IPS-NIHi7 (cell line): ENCODE results near the gene PPFIBP1.
"Not testable (repeated sequence)": the region's sequence is repeated elsewhere in the genome, so short reads cannot be mapped to it uniquely, and the experiment has no call there.

ENCODE experiments used
- DNase-seq: peaks from one replicate; pipeline ENCODE4 v3.0.0; 2012; ENCODE audit warnings: mixed read lengths; ENCODE audit errors: extremely low spot score

Gene PPFIBP1

DNA sequence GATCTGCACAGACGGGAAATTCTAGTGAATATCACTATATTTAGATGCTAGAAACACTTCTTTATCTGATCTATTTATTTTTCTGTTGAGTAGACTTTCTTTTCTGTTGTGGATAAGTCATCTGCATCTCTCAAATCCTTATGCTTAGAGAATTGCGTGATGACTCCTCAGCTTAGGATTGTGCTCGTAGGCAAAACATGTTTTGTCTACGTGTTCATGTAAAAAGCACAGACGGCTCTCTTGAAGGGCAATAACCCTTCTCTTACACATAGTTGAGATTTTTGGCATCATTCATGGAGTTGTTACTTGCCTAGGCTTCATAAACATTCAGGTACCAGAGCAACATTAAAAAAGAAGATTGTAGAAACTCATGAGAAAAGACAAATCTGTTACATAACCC is 18.6 kb downstream of the PPFIBP1 start:
- DNase-seq: no peak

GRCh38 chr12:27544858-27545257 is 20.9 kb downstream of the PPFIBP1 start:
- not testable (repeated sequence) for DNase-seq

- no peak for DNase-seq
Measured at GRCh38 chr12:27545665-27546064, 21.7 kb downstream of the PPFIBP1 start.

DNA sequence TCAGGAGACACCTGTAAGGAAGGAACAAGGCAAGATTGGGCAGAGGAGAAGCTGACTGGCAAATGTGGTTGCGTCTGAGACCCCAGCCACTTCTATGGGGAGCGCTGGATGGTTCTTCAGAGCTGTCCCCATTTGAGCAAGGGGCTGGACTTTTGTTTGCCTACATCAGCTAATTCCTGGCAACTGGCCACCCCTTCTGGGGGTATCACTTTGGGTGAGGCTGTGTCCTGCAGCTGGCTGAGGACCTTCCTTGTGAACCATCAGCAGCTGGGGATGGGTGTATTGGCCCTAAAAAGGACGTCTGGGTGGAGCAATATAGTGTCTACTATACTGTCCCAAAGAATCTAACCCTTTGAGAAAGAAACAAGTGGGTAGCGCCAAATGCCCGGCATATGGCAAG is 23.6 kb downstream of the PPFIBP1 start:
- DNase-seq: no peak

GRCh38 chr12:27548301-27549199 is 24.5 kb downstream of the PPFIBP1 start:
- DNase-seq: no peak

- DNase-seq: no peak
Measured at GRCh38 chr12:27549236-27549800, 25.3 kb downstream of the PPFIBP1 start.

- DNase-seq: peak; percentile 51
Measured at GRCh38 chr12:27549801-27550652, 26.0 kb downstream of the PPFIBP1 start.

GRCh38 chr12:27550653-27550975 is 26.6 kb downstream of the PPFIBP1 start:
- no peak for DNase-seq

DNA sequence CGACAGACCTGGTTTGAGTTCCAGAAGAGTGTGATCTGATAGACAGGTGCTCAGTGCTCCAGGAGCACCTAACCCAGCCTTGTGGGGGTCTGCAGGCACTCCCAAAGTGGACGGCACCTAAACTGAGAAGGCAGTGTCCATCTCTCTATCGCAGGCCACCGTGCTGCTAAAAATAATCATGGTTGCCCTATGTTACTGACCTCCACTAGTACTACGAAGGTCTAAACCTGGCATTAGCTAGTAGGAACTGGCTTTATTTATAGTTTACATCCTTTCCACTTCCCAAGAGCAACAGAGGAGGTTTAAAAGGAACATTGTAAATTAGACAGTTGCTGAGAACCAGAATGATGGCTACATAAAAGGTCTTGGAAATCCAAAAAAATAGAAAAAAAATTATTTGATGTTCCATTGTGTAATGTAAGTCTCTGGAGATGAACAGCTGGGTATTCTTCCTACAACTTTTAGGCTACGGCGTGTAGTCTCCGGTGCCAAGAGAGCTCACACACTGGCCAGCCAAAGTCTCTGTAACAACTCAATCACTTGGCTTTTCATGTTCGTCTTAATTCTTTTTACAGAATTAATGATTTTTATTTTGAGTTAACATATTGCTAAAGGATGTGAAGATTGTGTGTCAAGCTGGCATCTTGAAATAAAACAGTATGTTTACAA is 27.3 kb downstream of the PPFIBP1 start:
- DNase-seq: no peak

DNA sequence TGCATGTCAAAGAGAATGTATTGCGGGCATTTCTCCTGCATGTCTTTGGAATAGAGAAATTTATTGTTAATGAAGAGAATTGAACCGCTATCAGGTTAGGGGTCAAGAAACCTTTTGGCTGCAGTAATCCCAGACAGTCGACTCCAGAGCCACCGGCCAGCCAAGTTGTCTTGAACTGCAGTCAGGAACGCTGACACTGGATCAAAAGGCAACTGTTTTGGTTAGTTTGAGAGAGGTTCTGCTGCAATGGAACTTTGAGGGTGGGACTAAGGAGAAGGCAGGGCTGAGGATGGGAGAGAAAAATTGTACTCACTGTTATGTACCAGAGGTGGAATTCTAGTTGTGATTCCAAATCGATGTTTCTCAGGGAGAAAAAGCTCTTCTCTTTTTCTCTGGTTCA is 28.2 kb downstream of the PPFIBP1 start:
- no peak for DNase-seq

- no peak for DNase-seq
Measured at GRCh38 chr12:27552886-27553560, 29.0 kb downstream of the PPFIBP1 start.

DNA sequence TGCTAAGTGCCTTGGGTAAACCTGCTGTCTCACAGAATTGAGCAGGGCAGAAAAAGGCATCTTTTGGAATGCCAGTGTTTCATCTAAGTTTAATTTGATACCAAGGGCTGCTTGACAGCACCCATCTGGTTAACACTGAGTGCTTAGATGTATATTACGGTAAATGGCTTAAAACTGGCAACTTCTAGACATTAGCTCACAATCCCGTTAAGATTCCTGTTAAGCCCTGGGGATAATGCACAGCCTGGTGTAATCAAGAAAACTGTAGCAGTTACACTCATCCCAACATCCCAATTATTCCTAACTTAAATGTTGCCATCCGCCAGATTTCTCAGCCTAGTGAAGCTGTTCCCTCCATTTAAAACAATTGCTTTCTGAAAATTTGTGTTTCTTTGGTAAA is 29.9 kb downstream of the PPFIBP1 start:
- DNase-seq: no peak

DNA sequence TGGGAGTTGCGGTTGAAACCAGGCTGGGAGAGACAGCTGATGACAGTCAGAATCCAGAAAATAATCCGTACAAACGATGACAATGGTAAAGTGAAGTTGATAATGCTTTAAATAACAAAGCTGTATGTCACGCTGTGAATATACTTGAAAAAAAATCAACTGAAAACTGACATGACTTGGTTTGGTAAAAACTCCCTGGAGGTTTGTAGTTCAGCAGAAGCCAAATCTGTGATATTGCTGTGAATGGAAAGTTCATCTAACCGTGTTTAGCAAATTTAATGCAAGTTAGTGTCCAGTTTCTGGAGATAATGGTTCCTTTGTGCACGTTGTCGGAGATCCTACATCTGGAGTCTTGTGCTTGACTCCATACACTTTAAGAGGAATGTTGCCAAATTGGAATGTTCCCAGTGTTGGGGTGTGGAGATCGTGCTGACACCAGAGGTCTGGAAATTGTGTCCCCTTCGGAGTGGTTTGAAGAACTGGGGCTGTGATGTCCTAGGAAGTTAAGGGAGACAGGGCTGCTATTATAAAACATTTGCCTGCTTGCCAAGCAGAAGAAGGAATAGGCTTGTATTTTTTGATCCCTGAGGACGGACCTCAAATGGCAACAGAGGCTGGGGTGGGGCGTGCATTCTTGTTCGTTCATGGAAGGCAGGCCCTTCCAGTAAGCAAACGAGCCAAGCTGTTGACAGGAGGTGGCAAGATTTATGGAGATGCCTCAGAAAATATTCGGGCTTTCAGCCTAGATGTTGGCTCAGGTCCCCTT is 30.6 kb downstream of the PPFIBP1 start:
- no peak for DNase-seq

DNA sequence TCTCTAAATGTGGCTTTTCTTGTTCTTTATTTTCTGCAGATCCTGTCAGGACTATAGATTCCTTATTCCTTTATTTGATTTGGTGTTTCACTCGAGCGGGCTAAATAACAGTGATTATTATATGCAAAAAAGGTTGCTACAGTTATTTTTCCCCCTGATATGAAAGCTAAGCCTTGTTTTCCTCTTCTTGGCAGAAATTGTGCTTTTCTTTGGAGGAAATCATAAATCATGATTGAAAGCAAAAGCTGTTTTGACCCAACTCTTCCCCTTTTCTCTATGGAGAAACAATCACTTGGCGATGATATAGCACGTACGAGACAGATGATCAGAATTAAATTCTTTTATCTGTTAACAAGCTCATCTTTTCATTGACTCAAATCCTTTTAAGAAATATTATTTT is 31.4 kb downstream of the PPFIBP1 start:
- DNase-seq: no peak

GRCh38 chr12:27555925-27556778 is 32.1 kb downstream of the PPFIBP1 start:
- no peak for DNase-seq

GRCh38 chr12:27560126-27560525 is 36.1 kb downstream of the PPFIBP1 start:
- no peak for DNase-seq

DNA sequence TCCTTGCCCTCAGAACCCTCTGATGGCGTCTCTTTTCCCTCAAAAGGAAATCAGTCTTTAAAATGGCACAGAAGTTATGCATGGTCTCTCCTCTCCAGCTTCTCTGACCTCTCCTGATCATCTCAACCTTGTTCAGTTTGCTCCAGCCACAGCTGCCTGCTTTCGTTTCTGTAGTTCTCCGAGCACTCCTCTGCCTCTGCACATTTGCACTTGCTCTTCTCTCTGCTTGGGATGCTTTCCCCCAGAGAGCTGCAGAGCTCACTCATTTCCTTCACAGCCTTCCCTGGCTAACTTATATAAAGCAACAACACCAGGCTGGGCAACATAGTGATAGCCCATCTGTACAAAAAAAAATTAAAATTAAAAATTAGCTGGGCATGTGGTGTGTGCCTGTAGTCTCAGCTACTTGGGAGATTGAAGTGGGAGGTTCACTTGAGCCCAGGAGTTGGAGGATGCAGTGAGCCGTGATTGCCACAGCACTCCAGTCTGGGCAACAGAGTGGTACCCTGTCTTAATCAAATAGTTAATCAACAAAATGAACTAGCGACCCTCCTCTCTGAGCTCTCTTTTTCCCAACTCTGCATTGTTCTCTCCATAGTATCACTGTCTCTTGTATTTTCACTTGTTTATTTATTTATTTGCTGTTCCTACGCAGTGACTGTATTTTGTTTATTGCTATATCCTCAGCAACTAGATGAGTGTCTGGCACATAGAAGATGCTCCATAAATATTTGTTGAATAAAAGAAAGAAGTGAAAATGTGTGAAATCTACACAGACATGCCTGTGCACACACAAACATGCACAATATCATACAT is 37.7 kb downstream of the PPFIBP1 start:
- no peak for DNase-seq

DNA sequence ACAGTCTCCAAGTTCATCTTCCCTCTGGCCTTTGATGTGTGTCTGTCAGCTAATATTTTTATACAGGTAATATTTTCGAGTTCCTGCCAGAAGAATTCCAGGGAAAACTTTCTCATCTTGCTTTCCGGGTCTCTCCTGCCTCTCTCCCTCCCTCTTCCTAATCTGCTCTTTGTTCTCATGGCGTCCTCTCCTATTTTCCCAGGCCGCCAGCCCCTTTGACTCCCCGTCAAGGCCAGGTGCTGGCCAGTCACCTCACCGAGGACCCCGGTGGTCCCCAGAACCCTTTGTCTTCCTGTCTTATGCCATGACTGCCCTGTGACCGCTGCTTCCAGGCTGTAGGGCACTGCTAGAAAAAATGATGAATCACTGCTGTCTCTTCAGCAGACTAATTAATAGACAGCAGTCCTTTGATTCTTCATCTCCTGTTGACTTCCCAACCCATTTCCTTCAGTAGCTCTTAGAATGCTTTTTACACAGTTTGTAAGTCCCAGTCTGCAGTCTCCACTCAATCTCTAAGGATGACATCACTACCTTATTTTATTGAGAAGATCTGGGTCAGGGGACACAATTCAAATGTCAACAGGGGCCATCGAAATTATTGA is 40.7 kb downstream of the PPFIBP1 start:
- DNase-seq: no peak
